ENCODE data around the gene SNX24. TPM values are rescaled to one million over a fixed set of nuclear protein-coding genes. Genes with fewer than 3 reads are reported as not detected.
"Not testable (repeated sequence)": the region's sequence is repeated elsewhere in the genome, so short reads cannot be mapped to it uniquely, and the experiment has no call there.

SNX24 gene
- total and polyA plus RNA-seq, 4 donors: 6.3 to 10.1 (median 9.1) TPM

- DNase-seq (ENCODE audit: low spot score): no peak
- no peak for TF ChIP-seq ZBTB33 (IDR thresholded peaks at IDR 0.05)
- no peak for TF ChIP-seq HNF4A (conservative IDR thresholded peaks at IDR 0.05)
- no peak for TF ChIP-seq MAX (IDR thresholded peaks at IDR 0.05)
- Histone ChIP-seq H3K9me3 (ENCODE audit: control insufficient read depth in 4 of 4, low read length in 3 of 4) (no peaks in the 10 kb centered on the region), H3K4me3 (ENCODE audit: low read depth in 1 of 3, low read length in 3 of 3) (no peak overlapping the region), H3K27me3 (ENCODE audit: control insufficient read depth in 4 of 4, insufficient read depth in 4 of 4, low read length in 3 of 4) (no peaks in the 10 kb centered on the region), H3K4me1 (ENCODE audit: control insufficient read depth in 4 of 4, insufficient read depth in 4 of 4, low read length in 3 of 4) (no peaks in the 10 kb centered on the region), H3K9ac (ENCODE audit: low read depth in 1 of 2, low read length in 2 of 2) (no peak overlapping the region), H3K36me3 (ENCODE audit: control insufficient read depth in 4 of 4, insufficient read depth in 3 of 4, low read depth in 1 of 4, low read length in 3 of 4) (no peaks in the 10 kb centered on the region), H3K27ac (ENCODE audit: low read depth in 1 of 2, low read length in 2 of 2) (no peak overlapping the region)
- 94% methylated on average over 7 of the region's 7 CpGs for WGBS
These were observed 121.7 kb downstream of the SNX24 start for GRCh38 chr5:122967085-122967484.

- Histone ChIP-seq H3K36me3 (ENCODE audit: control insufficient read depth in 4 of 4, insufficient read depth in 3 of 4, low read depth in 1 of 4, low read length in 3 of 4) (no peaks in the 10 kb centered on the region), H3K9me3 (ENCODE audit: control insufficient read depth in 4 of 4, low read length in 3 of 4) (no peaks in the 10 kb centered on the region), H3K27me3 (ENCODE audit: control insufficient read depth in 4 of 4, insufficient read depth in 4 of 4, low read length in 3 of 4) (no peaks in the 10 kb centered on the region), H3K27ac (ENCODE audit: low read depth in 1 of 2, low read length in 2 of 2) (no peak overlapping the region), H3K4me3 (ENCODE audit: low read depth in 1 of 3, low read length in 3 of 3) (no peak overlapping the region), H3K4me1 (ENCODE audit: control insufficient read depth in 4 of 4, insufficient read depth in 4 of 4, low read length in 3 of 4) (no peaks in the 10 kb centered on the region), H3K9ac (ENCODE audit: low read depth in 1 of 2, low read length in 2 of 2) (no peak overlapping the region)
- TF ChIP-seq HNF4A (conservative IDR thresholded peaks at IDR 0.05) (no peak), TAF1 (conservative IDR thresholded peaks at IDR 0.05) (no peak), HNF4G (IDR thresholded peaks at IDR 0.05) (no peak), RAD21 (IDR thresholded peaks at IDR 0.05) (no peak), JUND (IDR thresholded peaks at IDR 0.05) (no peak), NR2F2 (IDR thresholded peaks at IDR 0.05) (no peak), CTCF (IDR thresholded peaks at IDR 0.05; ENCODE audit: low read depth, low read length, missing input control) (no peak), EGR1 (IDR thresholded peaks at IDR 0.05; ENCODE audit: low read depth in 2 of 2) (no peak), GABPA (IDR thresholded peaks at IDR 0.05 in 1 of 2, conservative IDR thresholded peaks at IDR 0.05 in 1 of 2) (no peak), SP1 (IDR thresholded peaks at IDR 0.05) (no peak), MAX (IDR thresholded peaks at IDR 0.05) (no peak), ZBTB33 (IDR thresholded peaks at IDR 0.05) (no peak)
- 88% methylated on average over 8 of the region's 8 CpGs for WGBS
- no peak for DNase-seq (ENCODE audit: low spot score)
These were observed 122.2 kb downstream of the SNX24 start for GRCh38 chr5:122967625-122968024.

GRCh38 chr5:122968056-122968455, 122.6 kb downstream of the SNX24 start:
- not testable (repeated sequence) for H3K27ac ChIP-seq (ENCODE audit: low read depth in 1 of 2, low read length in 2 of 2); H3K36me3 ChIP-seq (ENCODE audit: control insufficient read depth in 4 of 4, insufficient read depth in 3 of 4, low read depth in 1 of 4, low read length in 3 of 4); H3K9me3 ChIP-seq (ENCODE audit: control insufficient read depth in 4 of 4, low read length in 3 of 4); H3K4me1 ChIP-seq (ENCODE audit: control insufficient read depth in 4 of 4, insufficient read depth in 4 of 4, low read length in 3 of 4); DNase-seq (ENCODE audit: low spot score); H3K27me3 ChIP-seq (ENCODE audit: control insufficient read depth in 4 of 4, insufficient read depth in 4 of 4, low read length in 3 of 4); H3K9ac ChIP-seq (ENCODE audit: low read depth in 1 of 2, low read length in 2 of 2); H3K4me3 ChIP-seq (ENCODE audit: low read depth in 1 of 3, low read length in 3 of 3)
- 95% methylated on average over 6 of the region's 6 CpGs for WGBS
